ENCODE data around the gene RIMS1. TPM values are rescaled to one million over a fixed set of nuclear protein-coding genes. Genes with fewer than 3 reads are reported as not detected.

Gene RIMS1
- total RNA-seq, 1 donor from 2014 or later = 6.3 TPM

- no peak for TF ChIP-seq CTCF (IDR thresholded peaks at IDR 0.05; ENCODE audit: unreplicated experiment)
- Mint-ChIP-seq H3K4me1 (no peaks in the 10 kb centered on the region), H3K9me3 (no peaks in the 10 kb centered on the region), H3K27me3 (ENCODE audit: low read depth) (peaks cover 6% of the 10 kb centered on the region), H3K27ac (no peak overlapping the region), H3K36me3 (no peaks in the 10 kb centered on the region), H3K4me3 (no peak overlapping the region)
- no peak for DNase-seq (ENCODE audit: low spot score in 2 of 2, unreplicated experiment in 2 of 2)
Measured at GRCh38 chr6:72094506-72094905, 208.2 kb downstream of the RIMS1 start.

GRCh38 chr6:72102561-72102960 lies 216.2 kb downstream of the RIMS1 start:
- no peaks in the 10 kb centered on the region for H3K27me3 Mint-ChIP-seq (ENCODE audit: low read depth)
- TF ChIP-seq CTCF (IDR thresholded peaks at IDR 0.05; ENCODE audit: unreplicated experiment) = no peak
- H3K9me3 Mint-ChIP-seq = no peaks in the 10 kb centered on the region
- no peak overlapping the region for H3K27ac Mint-ChIP-seq
- no peaks in the 10 kb centered on the region for H3K36me3 Mint-ChIP-seq
- H3K4me1 Mint-ChIP-seq = peaks cover 4% of the 10 kb centered on the region
- no peak overlapping the region for H3K4me3 Mint-ChIP-seq
- DNase-seq (ENCODE audit: low spot score in 2 of 2, unreplicated experiment in 2 of 2) = no peak

- H3K36me3 Mint-ChIP-seq = no peaks in the 10 kb centered on the region
- TF ChIP-seq CTCF (IDR thresholded peaks at IDR 0.05; ENCODE audit: unreplicated experiment) = no peak
- no peak overlapping the region for H3K27ac Mint-ChIP-seq
- no peaks in the 10 kb centered on the region for H3K9me3 Mint-ChIP-seq
- no peaks in the 10 kb centered on the region for H3K27me3 Mint-ChIP-seq (ENCODE audit: low read depth)
- H3K4me3 Mint-ChIP-seq = no peak overlapping the region
- DNase-seq (ENCODE audit: low spot score in 2 of 2, unreplicated experiment in 2 of 2) = no peak
- no peaks in the 10 kb centered on the region for H3K4me1 Mint-ChIP-seq
Measured at GRCh38 chr6:72111611-72112010, 225.3 kb downstream of the RIMS1 start.

GRCh38 chr6:72130327-72130726 lies 244.0 kb downstream of the RIMS1 start:
- Mint-ChIP-seq H3K36me3 (no peaks in the 10 kb centered on the region), H3K27me3 (ENCODE audit: low read depth) (no peaks in the 10 kb centered on the region), H3K4me3 (no peak overlapping the region), H3K4me1 (peaks cover 13% of the 10 kb centered on the region), H3K9me3 (peaks cover 6% of the 10 kb centered on the region), H3K27ac (no peak overlapping the region)
- no peak for TF ChIP-seq CTCF (IDR thresholded peaks at IDR 0.05; ENCODE audit: unreplicated experiment)
- no peak for DNase-seq (ENCODE audit: low spot score in 2 of 2, unreplicated experiment in 2 of 2)

- H3K4me1 Mint-ChIP-seq = peaks cover 14% of the 10 kb centered on the region
- no peak for TF ChIP-seq CTCF (IDR thresholded peaks at IDR 0.05; ENCODE audit: unreplicated experiment)
- DNase-seq (ENCODE audit: low spot score in 2 of 2, unreplicated experiment in 2 of 2) = no peak
- no peak overlapping the region for H3K4me3 Mint-ChIP-seq
- H3K27ac Mint-ChIP-seq = no peak overlapping the region
- H3K36me3 Mint-ChIP-seq = no peaks in the 10 kb centered on the region
- H3K9me3 Mint-ChIP-seq = no peaks in the 10 kb centered on the region
- H3K27me3 Mint-ChIP-seq (ENCODE audit: low read depth) = no peaks in the 10 kb centered on the region
Measured at GRCh38 chr6:72132427-72132826, 246.1 kb downstream of the RIMS1 start.

- TF ChIP-seq CTCF (IDR thresholded peaks at IDR 0.05; ENCODE audit: unreplicated experiment) = no peak
- H3K4me3 Mint-ChIP-seq = no peak overlapping the region
- no peaks in the 10 kb centered on the region for H3K27me3 Mint-ChIP-seq (ENCODE audit: low read depth)
- H3K27ac Mint-ChIP-seq = no peak overlapping the region
- no peak for DNase-seq (ENCODE audit: low spot score in 2 of 2, unreplicated experiment in 2 of 2)
- no peaks in the 10 kb centered on the region for H3K36me3 Mint-ChIP-seq
- no peaks in the 10 kb centered on the region for H3K9me3 Mint-ChIP-seq
- peaks cover 14% of the 10 kb centered on the region for H3K4me1 Mint-ChIP-seq
Measured at GRCh38 chr6:72132851-72133250, 246.5 kb downstream of the RIMS1 start.

Measured in mesothelial cell of epicardium (in vitro differentiated cells).